HFF-Myc (cell line): ENCODE results near the gene FLYWCH1.

Experiments
- DNase-seq: peaks from one replicate; pipeline ENCODE4 v3.0.0-alpha.2; 2011; ENCODE audit warnings: low read depth; ENCODE audit errors: extremely low read depth
- H3K4me3 ChIP-seq: replicated peaks from 2 replicates; pipeline ENCODE4 v1.5.1; 2011; ENCODE audit warnings: low read depth, mild to moderate bottlenecking, control low read depth, low read length
- TF ChIP-seq, protein P1 (sequence below): IDR thresholded peaks from 2 replicates; pipeline ENCODE4 v1.5.1; 2012; ENCODE audit warnings: mild to moderate bottlenecking, low read depth, low read length, control low read depth; ENCODE audit errors: missing control alignments

Gene FLYWCH1

DNA sequence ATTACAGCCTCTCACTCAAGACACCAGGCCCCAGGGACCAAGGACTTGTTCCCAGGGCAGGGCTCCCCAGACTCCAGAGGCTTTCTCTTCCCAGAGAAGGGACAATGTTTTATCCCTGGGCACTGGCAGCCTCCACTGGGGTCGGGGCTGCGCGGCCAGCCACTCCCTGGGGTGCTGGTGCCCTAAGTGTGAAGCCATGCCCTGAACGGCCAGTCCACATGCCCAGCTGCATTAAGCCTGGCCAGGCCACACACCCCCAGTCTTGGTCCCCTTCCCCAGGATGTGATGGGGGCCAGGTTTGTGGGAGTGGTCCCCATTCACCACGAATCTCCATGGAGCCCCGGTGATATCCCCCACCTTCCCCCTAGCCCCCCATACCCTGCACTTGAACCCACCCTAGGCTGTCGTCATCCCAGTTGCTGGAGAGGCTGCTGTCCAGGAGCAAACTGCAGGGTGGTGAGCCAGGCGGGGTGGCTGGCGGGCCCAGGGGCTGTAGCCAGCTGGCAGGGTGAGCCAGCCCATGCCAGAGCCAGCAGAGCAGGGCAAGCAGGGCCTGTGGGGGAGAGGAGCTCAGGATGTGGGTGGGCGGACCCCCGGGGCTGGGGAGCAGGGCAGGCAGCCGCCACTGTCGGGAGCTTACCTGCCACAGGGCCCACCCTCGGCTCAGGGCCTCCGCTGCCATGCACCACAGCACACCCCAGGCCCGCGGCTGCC is 62.0 kb downstream of the FLYWCH1 start:
- H3K4me3 ChIP-seq, result no peak overlapping the region
- DNase-seq, result no peak
- TF ChIP-seq, protein P1, sequence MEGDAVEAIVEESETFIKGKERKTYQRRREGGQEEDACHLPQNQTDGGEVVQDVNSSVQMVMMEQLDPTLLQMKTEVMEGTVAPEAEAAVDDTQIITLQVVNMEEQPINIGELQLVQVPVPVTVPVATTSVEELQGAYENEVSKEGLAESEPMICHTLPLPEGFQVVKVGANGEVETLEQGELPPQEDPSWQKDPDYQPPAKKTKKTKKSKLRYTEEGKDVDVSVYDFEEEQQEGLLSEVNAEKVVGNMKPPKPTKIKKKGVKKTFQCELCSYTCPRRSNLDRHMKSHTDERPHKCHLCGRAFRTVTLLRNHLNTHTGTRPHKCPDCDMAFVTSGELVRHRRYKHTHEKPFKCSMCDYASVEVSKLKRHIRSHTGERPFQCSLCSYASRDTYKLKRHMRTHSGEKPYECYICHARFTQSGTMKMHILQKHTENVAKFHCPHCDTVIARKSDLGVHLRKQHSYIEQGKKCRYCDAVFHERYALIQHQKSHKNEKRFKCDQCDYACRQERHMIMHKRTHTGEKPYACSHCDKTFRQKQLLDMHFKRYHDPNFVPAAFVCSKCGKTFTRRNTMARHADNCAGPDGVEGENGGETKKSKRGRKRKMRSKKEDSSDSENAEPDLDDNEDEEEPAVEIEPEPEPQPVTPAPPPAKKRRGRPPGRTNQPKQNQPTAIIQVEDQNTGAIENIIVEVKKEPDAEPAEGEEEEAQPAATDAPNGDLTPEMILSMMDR, result no peak

DNA sequence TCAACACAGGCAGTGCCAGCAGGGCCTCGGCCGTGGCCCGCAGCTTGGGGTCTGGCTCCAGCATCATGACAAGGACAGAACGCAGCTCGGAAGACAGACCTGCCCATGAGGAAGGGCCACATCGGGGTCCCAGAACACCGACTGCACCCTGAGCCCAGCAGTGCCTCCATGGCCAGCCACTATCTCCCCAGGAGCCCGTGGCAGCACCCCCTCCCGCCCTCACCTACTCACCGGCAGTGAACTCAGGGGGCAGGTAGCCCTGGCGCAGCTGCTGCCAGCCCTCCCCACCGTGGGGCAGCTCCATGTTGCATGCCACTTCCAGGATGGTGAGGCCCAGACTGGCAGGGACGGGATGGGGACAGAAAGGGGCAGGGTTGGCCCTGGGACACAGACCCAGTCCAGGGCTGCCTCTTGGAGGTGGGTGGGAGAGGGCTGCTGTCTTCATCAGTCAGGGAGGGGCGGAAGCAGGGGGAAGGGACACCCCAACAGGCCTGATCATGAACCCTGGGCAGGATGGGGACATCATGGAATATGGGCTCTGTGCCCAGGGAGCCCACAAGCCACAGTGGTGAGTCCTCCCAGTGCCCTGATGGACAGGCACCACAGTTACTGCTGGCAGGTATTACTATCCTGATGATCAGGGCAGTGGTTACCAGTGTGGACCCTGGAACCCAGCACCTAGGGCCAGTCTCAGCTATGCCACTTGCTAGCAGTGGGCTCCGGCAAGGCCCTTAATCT is 62.8 kb downstream of the FLYWCH1 start:
- DNase-seq, result no peak
- TF ChIP-seq, protein P1, result no peak
- H3K4me3 ChIP-seq, result no peak overlapping the region

DNA sequence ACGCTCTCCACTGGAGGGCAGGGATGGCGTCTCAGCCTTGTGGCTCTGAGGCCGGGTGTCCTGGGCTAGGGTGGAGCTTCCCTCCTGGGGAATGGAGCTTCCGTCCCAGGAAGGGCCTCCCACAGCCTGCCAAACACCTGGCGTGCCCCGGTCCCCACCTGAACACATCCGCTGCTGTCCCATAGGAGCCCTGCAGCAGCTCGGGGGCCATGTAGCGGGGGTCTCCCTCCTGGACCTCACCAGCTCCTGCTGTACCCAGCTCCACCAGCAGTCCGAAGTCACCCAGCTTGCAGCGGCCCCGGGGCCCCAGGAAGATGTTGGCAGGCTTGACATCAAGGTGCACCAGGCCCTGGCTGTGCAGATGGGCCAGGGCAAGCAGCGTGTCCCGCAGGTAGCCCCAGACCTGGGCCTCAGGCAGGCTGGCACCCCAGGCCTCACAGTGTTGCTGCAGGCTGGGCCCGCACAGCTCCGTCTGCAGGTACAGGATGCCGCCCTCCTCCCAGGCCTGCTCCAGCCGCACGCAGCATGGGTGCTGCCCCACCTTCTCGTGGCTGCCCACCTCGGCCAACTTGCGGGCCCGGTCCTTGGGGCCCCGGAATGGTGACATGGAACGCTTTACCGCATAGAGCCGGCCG is 63.5 kb downstream of the FLYWCH1 start:
- DNase-seq, result no peak
- H3K4me3 ChIP-seq, result no peak overlapping the region
- TF ChIP-seq, protein P1, result no peak

DNA sequence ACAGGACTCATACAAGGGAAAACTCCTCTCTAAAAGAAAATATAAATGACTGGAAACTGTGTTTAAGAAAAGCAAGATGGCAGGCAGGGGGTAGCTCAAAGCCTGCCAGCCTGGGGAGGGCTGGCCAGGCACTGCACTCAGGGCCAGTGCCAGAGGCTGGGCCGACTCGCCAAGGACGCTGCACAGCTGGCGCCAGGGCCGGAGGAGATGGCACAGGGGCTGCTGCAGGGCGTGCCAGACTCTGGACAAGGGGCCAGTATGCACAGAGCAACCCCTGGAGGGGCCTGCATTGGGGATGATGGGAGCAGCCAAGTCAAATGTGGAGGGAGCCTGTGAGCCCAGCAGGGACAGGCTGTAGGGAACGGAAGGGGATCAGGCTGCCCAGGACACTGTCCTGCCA is 64.5 kb downstream of the FLYWCH1 start:
- TF ChIP-seq, protein P1, result no peak
- H3K4me3 ChIP-seq, result no peak overlapping the region
- no peak for DNase-seq

DNA sequence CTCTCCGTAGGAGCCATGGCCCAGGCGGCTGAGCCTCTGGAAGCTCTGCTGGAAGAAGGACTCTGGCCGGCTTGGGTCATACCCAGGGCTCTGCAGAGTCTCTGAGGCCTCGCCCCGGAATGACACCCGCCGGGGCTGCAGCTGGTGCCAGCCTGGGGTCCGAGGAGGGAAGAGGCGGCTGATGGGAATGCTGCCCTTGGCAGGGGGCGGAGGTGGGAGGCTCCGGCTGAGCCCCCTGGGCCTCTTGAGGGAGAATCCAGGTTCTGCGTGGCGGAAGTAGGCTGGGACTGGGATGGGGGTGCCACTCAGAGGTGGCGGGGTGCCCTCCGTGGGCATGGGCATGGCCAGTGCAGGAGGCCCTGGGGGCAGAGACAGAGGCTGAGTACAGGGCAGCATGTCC is 64.9 kb downstream of the FLYWCH1 start:
- DNase-seq, result no peak
- H3K4me3 ChIP-seq, result no peak overlapping the region
- TF ChIP-seq, protein P1, result no peak

DNA sequence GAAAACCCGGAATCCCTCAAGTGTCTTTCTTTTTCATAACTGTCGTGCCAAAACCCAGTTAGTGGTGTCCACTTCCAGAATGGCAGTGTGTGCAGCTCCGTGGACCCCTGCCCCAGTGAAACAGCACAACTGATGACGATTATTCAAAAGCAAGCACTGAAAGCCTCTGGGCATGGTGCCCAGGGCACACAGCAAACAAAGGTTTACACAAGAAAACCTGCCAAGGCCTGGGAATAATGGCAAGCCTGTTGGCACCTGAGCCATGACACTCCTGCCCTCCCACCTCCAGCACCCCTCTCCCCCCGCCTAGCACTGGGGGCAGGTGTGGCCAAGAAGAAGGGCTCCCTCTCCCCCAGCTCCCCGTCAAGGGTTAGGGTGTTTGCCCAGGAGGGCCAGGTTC is 65.7 kb downstream of the FLYWCH1 start:
- TF ChIP-seq, protein P1, result no peak
- DNase-seq, result no peak
- no peak overlapping the region for H3K4me3 ChIP-seq
